ENCODE results near the gene TK1.

DNA sequence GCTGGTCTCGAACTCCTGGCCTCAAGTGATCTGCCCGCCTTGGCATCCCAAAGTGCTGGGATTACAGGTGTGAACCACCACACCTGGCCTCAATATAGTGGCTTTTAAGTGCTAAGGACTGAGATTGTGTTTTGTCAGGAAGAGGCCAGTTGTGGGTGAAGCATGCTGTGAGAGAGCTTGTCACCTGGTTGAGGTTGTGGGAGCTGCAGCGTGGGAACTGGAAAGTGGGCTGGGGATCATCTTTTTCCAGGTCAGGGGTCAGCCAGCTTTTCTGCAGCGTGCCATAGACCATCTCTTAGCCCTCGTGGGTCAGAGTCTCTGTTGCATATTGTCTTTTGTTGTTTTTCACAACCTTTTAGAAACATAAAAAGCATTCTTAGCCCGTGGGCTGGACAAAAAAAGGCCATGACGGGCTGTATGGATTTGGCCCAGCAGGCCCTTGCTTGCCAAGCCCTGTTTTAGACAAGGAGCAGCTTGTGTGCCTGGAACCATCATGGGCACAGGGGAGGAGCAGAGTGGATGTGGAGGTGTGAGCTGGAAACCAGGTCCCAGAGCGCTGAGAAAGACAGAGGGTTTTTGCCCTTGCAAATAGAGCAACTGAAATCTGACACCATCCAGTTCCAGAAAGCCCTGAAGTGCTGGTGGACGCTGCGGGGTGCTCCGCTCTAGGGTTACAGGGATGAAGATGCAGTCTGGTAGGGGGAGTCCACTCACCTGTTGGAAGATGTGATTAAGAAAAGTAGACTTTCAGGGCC, 32.7 kb upstream of the TK1 start:
- TF ChIP-seq, protein P1, sequence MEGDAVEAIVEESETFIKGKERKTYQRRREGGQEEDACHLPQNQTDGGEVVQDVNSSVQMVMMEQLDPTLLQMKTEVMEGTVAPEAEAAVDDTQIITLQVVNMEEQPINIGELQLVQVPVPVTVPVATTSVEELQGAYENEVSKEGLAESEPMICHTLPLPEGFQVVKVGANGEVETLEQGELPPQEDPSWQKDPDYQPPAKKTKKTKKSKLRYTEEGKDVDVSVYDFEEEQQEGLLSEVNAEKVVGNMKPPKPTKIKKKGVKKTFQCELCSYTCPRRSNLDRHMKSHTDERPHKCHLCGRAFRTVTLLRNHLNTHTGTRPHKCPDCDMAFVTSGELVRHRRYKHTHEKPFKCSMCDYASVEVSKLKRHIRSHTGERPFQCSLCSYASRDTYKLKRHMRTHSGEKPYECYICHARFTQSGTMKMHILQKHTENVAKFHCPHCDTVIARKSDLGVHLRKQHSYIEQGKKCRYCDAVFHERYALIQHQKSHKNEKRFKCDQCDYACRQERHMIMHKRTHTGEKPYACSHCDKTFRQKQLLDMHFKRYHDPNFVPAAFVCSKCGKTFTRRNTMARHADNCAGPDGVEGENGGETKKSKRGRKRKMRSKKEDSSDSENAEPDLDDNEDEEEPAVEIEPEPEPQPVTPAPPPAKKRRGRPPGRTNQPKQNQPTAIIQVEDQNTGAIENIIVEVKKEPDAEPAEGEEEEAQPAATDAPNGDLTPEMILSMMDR (IDR thresholded peaks at IDR 0.05; ENCODE audit: low read length): no peak
- TF ChIP-seq EZH2 (optimal IDR thresholded peaks at IDR 0.05; ENCODE audit: low read depth, low read length) (no peak), EZH2phosphoT487 (IDR thresholded peaks at IDR 0.05; ENCODE audit: low read length) (no peak)
